HFFc6 (cell line): Measurements from ENCODE around the gene NFIX. TPM values are rescaled to one million over a fixed set of nuclear protein-coding genes. Genes with fewer than 3 reads are reported as not detected.

Experiments
- DNase-seq: peaks from one replicate; pipeline ENCODE4 v3.0.0-alpha.2; 2018
- H3K27ac Mint-ChIP-seq: 2 replicates; pipeline ENCODE4 v1.8.0; 2020; ENCODE audit warnings: mild to moderate bottlenecking, mixed read lengths
- H3K27me3 Mint-ChIP-seq: 2 replicates; pipeline ENCODE4 v1.8.0; 2021; ENCODE audit warnings: mild to moderate bottlenecking, moderate library complexity, mixed read lengths; ENCODE audit not compliant: insufficient read depth
- H3K36me3 Mint-ChIP-seq: 2 replicates; pipeline ENCODE4 v1.8.0; 2021; ENCODE audit warnings: low read depth, mixed read lengths
- H3K4me1 Mint-ChIP-seq: 2 replicates; pipeline ENCODE4 v1.8.0; 2020; ENCODE audit warnings: low read depth, mixed read lengths
- H3K4me3 Mint-ChIP-seq: 2 replicates; pipeline ENCODE4 v1.8.0; 2020; ENCODE audit warnings: mild to moderate bottlenecking, moderate library complexity, mixed read lengths
- H3K9me3 Mint-ChIP-seq: 2 replicates; pipeline ENCODE4 v1.8.0; 2020; ENCODE audit warnings: mild to moderate bottlenecking, mixed read lengths
- total RNA-seq, 6 experiments: library from RNA; stranded (reverse); fragmentation: NEBNext Ultra II Directional; extraction: Animal tissue kit (Norgen Biotek cat#: 25700); gene quantifications; 2 replicates in 1 of 6; 3 replicates in 5 of 6; pipeline ENCODE4 v1.2.3, GENCODE V29; 2021
- TF ChIP-seq, protein P1 (sequence below): fragments of 200-600 bp; sonication (generic); IDR thresholded peaks from 2 replicates; pipeline ENCODE4 v1.5.0; 2021; ENCODE audit warnings: antibody characterized with exemption, mild to moderate bottlenecking

NFIX gene
- total RNA-seq, 6 experiments from 2014 or later: 129 to 161 (median 142) TPM

DNA sequence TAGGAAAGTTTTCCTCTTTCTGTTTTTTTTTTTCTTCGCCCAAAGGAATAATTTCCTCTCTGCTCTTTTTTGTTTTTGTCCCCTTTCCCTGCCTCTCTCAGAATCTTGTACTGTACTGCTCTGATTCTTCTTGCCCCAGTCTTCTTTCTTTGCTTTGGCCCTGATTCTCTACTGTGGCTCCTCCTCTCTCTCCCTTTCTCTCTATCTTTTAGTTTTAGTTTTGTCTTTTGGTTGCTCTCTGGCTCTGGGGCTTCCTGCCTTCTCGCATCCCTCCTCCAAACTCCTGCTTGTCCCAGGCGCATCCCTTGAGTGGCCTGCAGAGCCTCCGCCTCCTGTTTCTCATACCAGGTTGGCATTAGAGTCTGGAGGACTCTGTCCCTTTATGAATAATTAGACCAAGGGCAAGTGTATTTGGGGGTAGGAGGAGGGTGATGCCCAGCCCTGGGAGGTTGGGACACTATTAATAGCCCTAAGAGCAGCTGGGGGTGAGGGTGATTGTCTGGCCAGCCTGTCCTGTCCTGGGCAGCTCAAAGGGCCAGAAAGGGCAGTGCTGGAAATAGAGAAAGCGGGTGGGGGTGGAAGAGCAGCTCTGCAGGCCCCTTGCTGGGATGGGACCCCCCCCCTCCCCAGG is 68.3 kb downstream of the NFIX start:
- Mint-ChIP-seq H3K4me3 (no peak overlapping the region), H3K36me3 (no peaks in the 10 kb centered on the region), H3K4me1 (peaks cover 41% of the 10 kb centered on the region), H3K27me3 (peaks cover 2% of the 10 kb centered on the region; the same call in 1 of the 2 replicates), H3K9me3 (no peaks in the 10 kb centered on the region), H3K27ac (peak overlapping the region; percentile 37)
- TF ChIP-seq, protein P1, sequence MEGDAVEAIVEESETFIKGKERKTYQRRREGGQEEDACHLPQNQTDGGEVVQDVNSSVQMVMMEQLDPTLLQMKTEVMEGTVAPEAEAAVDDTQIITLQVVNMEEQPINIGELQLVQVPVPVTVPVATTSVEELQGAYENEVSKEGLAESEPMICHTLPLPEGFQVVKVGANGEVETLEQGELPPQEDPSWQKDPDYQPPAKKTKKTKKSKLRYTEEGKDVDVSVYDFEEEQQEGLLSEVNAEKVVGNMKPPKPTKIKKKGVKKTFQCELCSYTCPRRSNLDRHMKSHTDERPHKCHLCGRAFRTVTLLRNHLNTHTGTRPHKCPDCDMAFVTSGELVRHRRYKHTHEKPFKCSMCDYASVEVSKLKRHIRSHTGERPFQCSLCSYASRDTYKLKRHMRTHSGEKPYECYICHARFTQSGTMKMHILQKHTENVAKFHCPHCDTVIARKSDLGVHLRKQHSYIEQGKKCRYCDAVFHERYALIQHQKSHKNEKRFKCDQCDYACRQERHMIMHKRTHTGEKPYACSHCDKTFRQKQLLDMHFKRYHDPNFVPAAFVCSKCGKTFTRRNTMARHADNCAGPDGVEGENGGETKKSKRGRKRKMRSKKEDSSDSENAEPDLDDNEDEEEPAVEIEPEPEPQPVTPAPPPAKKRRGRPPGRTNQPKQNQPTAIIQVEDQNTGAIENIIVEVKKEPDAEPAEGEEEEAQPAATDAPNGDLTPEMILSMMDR: no peak
- DNase-seq: no peak

DNA sequence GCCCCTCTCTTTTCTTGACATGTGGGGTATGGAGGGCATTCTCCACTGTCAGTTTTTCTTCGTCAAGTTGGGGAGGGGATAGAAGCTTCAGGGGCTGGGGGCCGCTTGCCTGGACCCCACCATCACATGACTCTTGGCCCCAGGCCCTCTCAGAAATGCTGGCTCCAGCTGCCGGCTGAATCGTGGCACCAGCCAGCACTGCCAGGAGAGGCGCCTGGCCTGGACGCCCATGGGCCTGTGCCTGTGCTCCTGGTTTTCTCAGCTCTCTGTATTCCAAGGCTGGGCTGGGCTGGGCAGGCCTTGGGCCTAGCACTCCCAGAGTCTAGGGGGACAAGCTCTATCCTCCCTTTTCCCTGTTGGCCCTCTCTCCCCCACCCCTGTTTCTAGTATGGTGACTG is 68.8 kb downstream of the NFIX start:
- no peak for DNase-seq
- H3K27ac Mint-ChIP-seq: no peak overlapping the region
- peaks cover 2% of the 10 kb centered on the region; the same call in 1 of the 2 replicates for H3K27me3 Mint-ChIP-seq

GRCh38 chr19:13066226-13066625 is 71.0 kb downstream of the NFIX start:
- H3K27ac Mint-ChIP-seq: no peak overlapping the region
- peaks cover 2% of the 10 kb centered on the region; the same call in 1 of the 2 replicates for H3K27me3 Mint-ChIP-seq
- no peaks in the 10 kb centered on the region for H3K36me3 Mint-ChIP-seq
- H3K9me3 Mint-ChIP-seq: no peaks in the 10 kb centered on the region
- no peak overlapping the region for H3K4me3 Mint-ChIP-seq
- peaks cover 16% of the 10 kb centered on the region for H3K4me1 Mint-ChIP-seq
- no peak for DNase-seq
- TF ChIP-seq, protein P1: no peak

More for the DNA sequence above, 68.8 kb downstream of the NFIX start:
- TF ChIP-seq, protein P1: no peak
- Mint-ChIP-seq H3K9me3 (no peaks in the 10 kb centered on the region), H3K36me3 (no peaks in the 10 kb centered on the region), H3K4me3 (no peak overlapping the region), H3K4me1 (peaks cover 36% of the 10 kb centered on the region)

DNA sequence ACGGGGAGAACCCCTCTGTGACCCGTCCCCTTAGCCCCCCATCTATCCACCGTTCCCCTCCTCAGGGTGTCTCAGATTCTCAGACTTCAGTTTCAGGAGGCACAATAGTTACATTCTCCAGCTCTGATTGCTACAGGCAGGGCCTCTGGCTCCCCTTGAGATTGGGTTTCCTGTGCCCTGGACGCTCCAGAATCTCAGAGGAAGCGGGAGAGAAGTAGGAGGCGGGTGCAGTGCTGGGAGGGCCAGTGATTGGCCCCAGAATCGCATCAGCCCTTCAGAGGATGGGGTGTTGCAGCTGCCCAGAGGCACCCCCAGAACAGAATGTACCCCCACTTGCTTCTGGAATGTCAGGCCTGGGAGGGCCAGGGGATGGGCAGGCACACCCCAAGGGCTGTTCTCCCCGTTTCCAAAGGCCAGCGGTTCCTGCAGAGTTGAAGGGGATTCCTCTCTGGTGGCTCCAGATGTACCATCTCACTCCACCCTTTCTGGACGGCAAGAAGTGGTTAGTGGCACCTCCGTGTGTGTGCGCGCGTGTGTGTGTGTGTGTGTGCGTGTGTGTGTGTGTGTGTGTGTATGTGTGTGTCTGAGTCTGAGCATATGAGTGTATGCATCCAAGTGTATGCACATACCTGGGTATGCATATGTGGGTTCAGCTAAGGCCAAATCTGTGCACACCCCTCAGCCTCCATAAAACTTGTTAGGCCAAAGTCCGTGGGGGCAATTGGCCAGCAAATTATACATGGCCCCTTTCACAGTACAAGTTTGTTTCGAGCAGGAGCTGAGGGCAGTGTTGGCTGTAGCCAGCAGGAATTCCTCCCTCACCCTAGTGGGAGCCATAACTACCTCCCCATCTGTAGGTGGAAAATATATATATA is 71.9 kb downstream of the NFIX start:
- no peak for DNase-seq
- Mint-ChIP-seq H3K27ac (no peak overlapping the region), H3K36me3 (no peaks in the 10 kb centered on the region), H3K4me3 (no peak overlapping the region), H3K4me1 (peaks cover 11% of the 10 kb centered on the region), H3K9me3 (no peaks in the 10 kb centered on the region), H3K27me3 (peaks cover 2% of the 10 kb centered on the region; the same call in 1 of the 2 replicates)
- TF ChIP-seq, protein P1: no peak

- H3K9me3 Mint-ChIP-seq: no peaks in the 10 kb centered on the region
- TF ChIP-seq, protein P1: no peak
- no peak overlapping the region for H3K27ac Mint-ChIP-seq
- no peaks in the 10 kb centered on the region for H3K36me3 Mint-ChIP-seq
- peaks cover 2% of the 10 kb centered on the region; the same call in 1 of the 2 replicates for H3K27me3 Mint-ChIP-seq
- no peak overlapping the region for H3K4me3 Mint-ChIP-seq
- H3K4me1 Mint-ChIP-seq: peaks cover 7% of the 10 kb centered on the region
- no peak for DNase-seq
Measured at GRCh38 chr19:13068085-13068846, 73.0 kb downstream of the NFIX start.
